HepG2 (cell line): ENCODE results near the gene KCND2.

Experiments used
- FOXK1 ChIP-seq: sonication (generic); formaldehyde crosslinking; IDR thresholded peaks from 2 replicates; pipeline ENCODE4 v1.4.0; 2020; ENCODE audit warnings: low read depth, missing genetic modification reagents, borderline replicate concordance
- HDAC2 ChIP-seq: sonication (generic); formaldehyde crosslinking; IDR thresholded peaks from 2 replicates; pipeline ENCODE4 v1.4.0; 2020; ENCODE audit warnings: missing genetic modification reagents
- MYNN ChIP-seq: sonication (generic); formaldehyde crosslinking; IDR thresholded peaks from 2 replicates; pipeline ENCODE4 v1.4.0; 2020; ENCODE audit warnings: mild to moderate bottlenecking, low read depth, missing genetic modification reagents
- POLR2A ChIP-seq, 2 experiments: IDR thresholded peaks; 2 replicates each; pipeline ENCODE4 v1.6.1; 2011; ENCODE audit warnings: low read depth in 2 of 2, low read length in 2 of 2, mild to moderate bottlenecking in 1 of 2, moderate library complexity in 1 of 2; ENCODE audit not compliant: insufficient read depth in 1 of 2
- RFX5 ChIP-seq: IDR thresholded peaks from 2 replicates; pipeline ENCODE4 v1.6.1; 2011; ENCODE audit warnings: low read depth, low read length, improper control_type of control experiment
- TF ChIP-seq, protein P1 (sequence below): sonication (generic); formaldehyde crosslinking; IDR thresholded peaks from 2 replicates; pipeline ENCODE4 v1.5.0; 2020; ENCODE audit warnings: mild to moderate bottlenecking, missing genetic modification reagents
- TF ChIP-seq, protein P2 (sequence below): sonication (generic); formaldehyde crosslinking; IDR thresholded peaks from 2 replicates; pipeline ENCODE4 v1.4.0; 2020; ENCODE audit warnings: missing genetic modification reagents, borderline replicate concordance
- TF ChIP-seq, protein P3 (sequence below): sonication (generic); formaldehyde crosslinking; IDR thresholded peaks from 2 replicates; pipeline ENCODE4 v1.8.0; 2022; ENCODE audit warnings: missing genetic modification reagents, mild to moderate bottlenecking, moderate library complexity, borderline replicate concordance

DNA sequence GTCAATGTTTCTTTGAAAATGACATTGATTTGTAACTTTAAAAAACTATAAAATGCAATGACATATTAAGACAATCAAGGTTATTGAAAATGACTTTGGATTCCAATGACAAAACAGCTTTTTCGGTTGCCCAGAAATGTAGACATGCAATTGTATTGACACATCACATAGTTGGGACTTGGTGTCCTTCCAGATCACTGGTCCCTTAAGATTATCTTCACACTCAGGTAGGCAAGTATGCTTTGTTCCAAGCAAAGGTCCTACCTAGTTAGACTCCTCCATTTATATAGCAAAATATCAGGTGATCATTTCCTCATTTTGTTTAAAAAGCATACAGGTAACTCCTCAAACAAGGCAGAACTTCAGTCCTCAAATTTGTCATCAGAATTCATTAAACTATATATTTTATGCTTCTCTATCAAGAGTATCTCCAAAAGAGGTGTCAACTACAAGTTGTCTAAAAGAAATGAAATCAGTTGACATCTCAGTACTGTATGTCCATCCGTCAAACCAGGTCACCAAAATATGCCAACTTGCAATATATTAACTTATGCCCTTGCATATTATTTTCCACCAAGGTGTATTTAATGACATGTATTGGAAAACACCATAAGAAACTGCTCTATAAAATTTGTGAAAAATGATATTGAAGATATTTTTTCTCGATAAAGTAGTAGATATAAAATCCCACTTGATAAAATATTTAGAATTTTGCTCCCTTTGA is 520.4 kb downstream of the KCND2 start:
- TF ChIP-seq MYNN (no peak), HDAC2 (CRISPR knock-in tag) (no peak), FOXK1 (CRISPR knock-in tag) (no peak), POLR2A (IDR thresholded peaks at IDR 0.05; ENCODE audit: insufficient read depth in 1 of 2, low read depth in 2 of 2, low read length in 2 of 2) (no peak), RFX5 (no peak)
- TF ChIP-seq, protein P1, sequence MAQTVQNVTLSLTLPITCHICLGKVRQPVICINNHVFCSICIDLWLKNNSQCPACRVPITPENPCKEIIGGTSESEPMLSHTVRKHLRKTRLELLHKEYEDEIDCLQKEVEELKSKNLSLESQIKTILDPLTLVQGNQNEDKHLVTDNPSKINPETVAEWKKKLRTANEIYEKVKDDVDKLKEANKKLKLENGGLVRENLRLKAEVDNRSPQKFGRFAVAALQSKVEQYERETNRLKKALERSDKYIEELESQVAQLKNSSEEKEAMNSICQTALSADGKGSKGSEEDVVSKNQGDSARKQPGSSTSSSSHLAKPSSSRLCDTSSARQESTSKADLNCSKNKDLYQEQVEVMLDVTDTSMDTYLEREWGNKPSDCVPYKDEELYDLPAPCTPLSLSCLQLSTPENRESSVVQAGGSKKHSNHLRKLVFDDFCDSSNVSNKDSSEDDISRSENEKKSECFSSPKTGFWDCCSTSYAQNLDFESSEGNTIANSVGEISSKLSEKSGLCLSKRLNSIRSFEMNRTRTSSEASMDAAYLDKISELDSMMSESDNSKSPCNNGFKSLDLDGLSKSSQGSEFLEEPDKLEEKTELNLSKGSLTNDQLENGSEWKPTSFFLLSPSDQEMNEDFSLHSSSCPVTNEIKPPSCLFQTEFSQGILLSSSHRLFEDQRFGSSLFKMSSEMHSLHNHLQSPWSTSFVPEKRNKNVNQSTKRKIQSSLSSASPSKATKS (CRISPR knock-in tag): no peak
- TF ChIP-seq, protein P2, sequence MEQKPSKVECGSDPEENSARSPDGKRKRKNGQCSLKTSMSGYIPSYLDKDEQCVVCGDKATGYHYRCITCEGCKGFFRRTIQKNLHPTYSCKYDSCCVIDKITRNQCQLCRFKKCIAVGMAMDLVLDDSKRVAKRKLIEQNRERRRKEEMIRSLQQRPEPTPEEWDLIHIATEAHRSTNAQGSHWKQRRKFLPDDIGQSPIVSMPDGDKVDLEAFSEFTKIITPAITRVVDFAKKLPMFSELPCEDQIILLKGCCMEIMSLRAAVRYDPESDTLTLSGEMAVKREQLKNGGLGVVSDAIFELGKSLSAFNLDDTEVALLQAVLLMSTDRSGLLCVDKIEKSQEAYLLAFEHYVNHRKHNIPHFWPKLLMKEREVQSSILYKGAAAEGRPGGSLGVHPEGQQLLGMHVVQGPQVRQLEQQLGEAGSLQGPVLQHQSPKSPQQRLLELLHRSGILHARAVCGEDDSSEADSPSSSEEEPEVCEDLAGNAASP (CRISPR knock-in tag): no peak
- TF ChIP-seq, protein P3, sequence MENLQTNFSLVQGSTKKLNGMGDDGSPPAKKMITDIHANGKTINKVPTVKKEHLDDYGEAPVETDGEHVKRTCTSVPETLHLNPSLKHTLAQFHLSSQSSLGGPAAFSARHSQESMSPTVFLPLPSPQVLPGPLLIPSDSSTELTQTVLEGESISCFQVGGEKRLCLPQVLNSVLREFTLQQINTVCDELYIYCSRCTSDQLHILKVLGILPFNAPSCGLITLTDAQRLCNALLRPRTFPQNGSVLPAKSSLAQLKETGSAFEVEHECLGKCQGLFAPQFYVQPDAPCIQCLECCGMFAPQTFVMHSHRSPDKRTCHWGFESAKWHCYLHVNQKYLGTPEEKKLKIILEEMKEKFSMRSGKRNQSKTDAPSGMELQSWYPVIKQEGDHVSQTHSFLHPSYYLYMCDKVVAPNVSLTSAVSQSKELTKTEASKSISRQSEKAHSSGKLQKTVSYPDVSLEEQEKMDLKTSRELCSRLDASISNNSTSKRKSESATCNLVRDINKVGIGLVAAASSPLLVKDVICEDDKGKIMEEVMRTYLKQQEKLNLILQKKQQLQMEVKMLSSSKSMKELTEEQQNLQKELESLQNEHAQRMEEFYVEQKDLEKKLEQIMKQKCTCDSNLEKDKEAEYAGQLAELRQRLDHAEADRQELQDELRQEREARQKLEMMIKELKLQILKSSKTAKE (CRISPR knock-in tag): no peak
